ENCODE results near the gene PTGES2.

DNA sequence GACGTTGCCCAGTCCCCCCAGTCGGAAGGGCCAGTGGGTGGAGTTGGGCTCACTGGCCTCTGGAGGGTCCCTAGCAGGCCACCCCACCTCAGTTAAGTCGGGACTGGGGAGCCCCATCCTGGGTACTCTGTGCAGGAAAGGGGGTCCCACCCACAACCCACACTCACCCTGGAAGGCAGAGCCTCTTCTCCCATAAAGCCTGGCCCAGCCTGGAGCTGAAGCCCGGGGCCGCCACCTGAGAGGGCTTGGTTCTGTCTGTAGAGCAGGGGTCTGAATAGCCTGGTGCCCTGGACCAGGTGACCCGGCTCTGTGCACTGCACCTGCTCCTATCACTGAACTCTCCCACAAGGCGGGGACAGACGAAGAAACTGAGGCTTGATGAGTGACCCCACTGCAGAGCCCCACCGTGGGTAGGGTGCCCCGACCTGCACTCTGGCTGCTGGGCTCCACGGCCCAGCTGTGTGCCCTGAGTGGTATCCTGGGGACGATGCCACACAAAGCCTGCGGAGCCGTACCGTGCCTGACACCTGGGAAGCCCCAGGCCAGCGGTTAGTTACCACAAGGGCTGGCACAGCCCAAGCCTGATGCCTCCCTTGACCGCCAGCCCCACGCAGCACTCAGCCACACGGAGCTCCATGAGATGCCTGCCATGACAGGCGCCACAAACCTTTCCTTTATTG is 7.3 kb downstream of the PTGES2 start:
- TF ChIP-seq, protein P1, sequence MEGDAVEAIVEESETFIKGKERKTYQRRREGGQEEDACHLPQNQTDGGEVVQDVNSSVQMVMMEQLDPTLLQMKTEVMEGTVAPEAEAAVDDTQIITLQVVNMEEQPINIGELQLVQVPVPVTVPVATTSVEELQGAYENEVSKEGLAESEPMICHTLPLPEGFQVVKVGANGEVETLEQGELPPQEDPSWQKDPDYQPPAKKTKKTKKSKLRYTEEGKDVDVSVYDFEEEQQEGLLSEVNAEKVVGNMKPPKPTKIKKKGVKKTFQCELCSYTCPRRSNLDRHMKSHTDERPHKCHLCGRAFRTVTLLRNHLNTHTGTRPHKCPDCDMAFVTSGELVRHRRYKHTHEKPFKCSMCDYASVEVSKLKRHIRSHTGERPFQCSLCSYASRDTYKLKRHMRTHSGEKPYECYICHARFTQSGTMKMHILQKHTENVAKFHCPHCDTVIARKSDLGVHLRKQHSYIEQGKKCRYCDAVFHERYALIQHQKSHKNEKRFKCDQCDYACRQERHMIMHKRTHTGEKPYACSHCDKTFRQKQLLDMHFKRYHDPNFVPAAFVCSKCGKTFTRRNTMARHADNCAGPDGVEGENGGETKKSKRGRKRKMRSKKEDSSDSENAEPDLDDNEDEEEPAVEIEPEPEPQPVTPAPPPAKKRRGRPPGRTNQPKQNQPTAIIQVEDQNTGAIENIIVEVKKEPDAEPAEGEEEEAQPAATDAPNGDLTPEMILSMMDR (IDR thresholded peaks at IDR 0.05): no peak
- TF ChIP-seq POLR2A (IDR thresholded peaks at IDR 0.05; ENCODE audit: low read depth) (no peak), POLR2AphosphoS5 (IDR thresholded peaks at IDR 0.05) (no peak)
